ENCODE data around the gene SGCB.

The SGCB gene

DNA sequence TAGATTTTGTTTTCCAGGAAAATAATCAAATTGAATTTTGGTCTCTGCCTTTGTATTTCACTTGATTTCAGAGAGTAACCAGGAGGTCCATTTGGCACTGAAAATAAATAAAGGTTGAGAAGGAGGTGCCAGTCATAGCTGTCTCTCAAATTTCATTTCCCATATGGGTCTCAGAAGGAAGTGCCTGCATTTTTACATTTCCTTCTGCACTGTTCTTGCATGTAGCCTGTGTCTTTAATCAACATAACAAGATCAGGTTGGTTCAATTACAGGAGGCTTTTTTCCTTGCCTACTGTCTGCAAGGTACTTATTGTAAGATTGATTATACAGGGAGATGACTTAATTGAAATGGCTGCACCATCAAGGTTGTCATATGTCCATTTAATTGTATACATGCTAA, 33.7 kb downstream of the SGCB start:
- DNase-seq (ENCODE audit: low spot score): no peak
- in situ Hi-C loops (cut with MboI; ENCODE audit: low sequenced_read_pairs, unreplicated experiment): loop anchor here (25.0 kb wide), 1 partner anchor 133 kb away; no protein-coding TSS in a partner anchor
- TF ChIP-seq, protein P1, sequence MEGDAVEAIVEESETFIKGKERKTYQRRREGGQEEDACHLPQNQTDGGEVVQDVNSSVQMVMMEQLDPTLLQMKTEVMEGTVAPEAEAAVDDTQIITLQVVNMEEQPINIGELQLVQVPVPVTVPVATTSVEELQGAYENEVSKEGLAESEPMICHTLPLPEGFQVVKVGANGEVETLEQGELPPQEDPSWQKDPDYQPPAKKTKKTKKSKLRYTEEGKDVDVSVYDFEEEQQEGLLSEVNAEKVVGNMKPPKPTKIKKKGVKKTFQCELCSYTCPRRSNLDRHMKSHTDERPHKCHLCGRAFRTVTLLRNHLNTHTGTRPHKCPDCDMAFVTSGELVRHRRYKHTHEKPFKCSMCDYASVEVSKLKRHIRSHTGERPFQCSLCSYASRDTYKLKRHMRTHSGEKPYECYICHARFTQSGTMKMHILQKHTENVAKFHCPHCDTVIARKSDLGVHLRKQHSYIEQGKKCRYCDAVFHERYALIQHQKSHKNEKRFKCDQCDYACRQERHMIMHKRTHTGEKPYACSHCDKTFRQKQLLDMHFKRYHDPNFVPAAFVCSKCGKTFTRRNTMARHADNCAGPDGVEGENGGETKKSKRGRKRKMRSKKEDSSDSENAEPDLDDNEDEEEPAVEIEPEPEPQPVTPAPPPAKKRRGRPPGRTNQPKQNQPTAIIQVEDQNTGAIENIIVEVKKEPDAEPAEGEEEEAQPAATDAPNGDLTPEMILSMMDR (IDR thresholded peaks at IDR 0.05; ENCODE audit: borderline replicate concordance, control extremely low read depth, extremely low read depth, insufficient read depth, missing control alignments): no peak

DNA sequence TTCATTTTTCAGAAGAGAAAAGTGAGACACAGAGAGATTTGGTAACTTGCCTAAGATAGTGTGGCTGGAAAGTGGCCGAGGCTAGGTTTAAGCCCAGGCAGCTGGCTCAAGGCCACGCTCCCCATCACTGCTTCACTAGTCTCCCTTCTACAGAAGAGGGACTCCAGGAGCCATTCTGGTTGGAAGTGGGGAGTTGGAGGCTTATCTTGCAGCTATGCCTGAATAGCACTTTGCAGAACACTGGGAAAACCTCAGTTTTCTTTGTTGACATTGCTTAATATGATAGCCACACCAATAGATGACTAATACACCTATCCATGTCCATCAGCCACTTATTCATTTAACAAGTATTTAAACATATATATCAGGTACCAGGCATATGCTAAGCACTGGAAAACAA, 36.5 kb downstream of the SGCB start:
- TF ChIP-seq, protein P1 (IDR thresholded peaks at IDR 0.05; ENCODE audit: borderline replicate concordance, control extremely low read depth, extremely low read depth, insufficient read depth, missing control alignments): no peak
- no peak for DNase-seq (ENCODE audit: low spot score)
- in situ Hi-C loops (cut with MboI; ENCODE audit: low sequenced_read_pairs, unreplicated experiment): loop anchor here (25.0 kb wide), 1 partner anchor 136 kb away; no protein-coding TSS in a partner anchor

DNA sequence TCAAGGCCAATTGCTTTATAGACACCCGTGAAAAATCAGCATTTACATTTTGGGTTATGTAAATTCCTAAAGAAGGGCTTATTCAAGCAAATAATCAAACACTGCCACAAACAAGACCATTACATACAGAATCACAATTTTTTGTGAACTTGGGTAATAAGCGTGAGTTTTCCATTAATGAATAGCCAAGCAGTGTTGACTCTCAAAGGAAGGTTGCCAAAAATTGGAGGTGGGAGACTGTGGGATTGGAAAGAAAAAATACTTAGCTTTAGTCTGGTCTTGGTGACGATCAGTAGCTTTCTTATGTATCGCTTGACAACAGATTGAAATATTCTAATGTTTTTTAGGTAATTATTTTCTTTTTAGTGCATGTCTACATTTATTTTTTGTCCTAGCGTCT, 38.8 kb downstream of the SGCB start:
- in situ Hi-C loops (cut with MboI; ENCODE audit: low sequenced_read_pairs, unreplicated experiment): no loop called here
- DNase-seq (ENCODE audit: low spot score): no peak
- TF ChIP-seq, protein P1 (IDR thresholded peaks at IDR 0.05; ENCODE audit: borderline replicate concordance, control extremely low read depth, extremely low read depth, insufficient read depth, missing control alignments): no peak

DNA sequence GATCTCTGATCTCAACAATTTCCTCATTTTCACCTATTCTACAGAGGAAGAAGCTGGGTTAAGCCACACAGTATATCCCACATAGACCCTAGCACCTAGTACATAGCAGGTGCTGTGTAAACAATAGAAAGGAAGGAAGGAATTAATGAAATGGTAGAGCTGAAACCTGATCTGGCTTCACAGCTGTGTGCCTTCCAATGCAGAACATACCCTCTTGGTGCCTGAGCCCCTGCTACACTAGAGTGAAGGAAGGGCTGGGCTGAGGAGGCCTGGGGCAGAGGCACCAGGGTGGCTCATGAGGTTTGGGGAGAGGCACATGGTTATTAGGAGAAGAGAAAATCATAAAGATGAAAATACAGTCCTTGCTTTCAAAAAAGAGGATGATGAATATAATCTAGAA, 39.3 kb downstream of the SGCB start:
- in situ Hi-C loops (cut with MboI; ENCODE audit: low sequenced_read_pairs, unreplicated experiment): no loop called here
- no peak for DNase-seq (ENCODE audit: low spot score)
- TF ChIP-seq, protein P1 (IDR thresholded peaks at IDR 0.05; ENCODE audit: borderline replicate concordance, control extremely low read depth, extremely low read depth, insufficient read depth, missing control alignments): no peak

DNA sequence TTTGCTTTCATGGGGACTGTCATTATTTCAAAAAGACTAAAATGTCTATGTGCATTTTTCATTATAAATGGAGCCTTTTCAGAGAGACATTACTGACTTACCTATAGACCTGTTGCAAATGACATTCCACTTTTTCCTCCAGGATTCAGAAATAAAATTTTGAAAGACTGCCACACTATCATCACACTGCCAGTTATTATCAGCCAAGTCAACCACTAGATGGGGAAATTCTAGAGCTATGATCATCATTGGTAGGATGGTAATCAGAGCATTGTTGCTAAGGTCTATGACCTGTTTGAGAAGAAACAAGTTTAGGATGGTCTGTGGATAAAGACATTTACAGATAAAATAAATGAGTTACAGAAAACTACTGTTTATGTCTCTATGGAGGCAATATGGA, 40.5 kb downstream of the SGCB start:
- DNase-seq (ENCODE audit: low spot score): no peak
- TF ChIP-seq, protein P1 (IDR thresholded peaks at IDR 0.05; ENCODE audit: borderline replicate concordance, control extremely low read depth, extremely low read depth, insufficient read depth, missing control alignments): no peak
- in situ Hi-C loops (cut with MboI; ENCODE audit: low sequenced_read_pairs, unreplicated experiment): no loop called here

DNA sequence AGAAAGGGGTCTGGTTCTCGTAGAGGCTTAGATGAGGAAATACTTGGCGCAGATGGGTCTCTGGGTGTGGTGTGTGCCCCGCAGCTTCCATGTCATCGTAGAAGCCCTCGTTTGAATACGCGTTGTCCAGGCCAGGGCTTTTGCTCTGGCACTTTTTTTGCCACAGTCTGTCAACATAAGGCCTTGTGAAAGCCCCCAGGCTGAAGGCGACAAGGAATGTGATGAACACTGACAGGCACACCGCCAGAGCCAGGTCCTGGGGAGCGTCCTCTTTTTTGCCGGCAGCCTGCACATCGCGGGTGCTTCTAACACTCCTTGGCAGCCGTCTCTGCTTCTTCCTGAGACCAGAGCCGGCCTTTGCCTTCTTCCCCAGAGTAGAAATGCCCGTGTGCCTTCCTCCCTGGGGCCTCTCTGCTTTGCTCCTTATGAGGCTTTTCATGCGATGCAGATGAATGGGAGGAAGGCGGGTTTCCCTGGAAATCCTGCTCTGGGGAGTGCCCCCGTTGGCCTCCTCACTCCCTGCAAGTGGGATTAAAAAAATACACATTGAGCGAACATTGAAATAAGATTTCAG, 42.4 kb downstream of the SGCB start:
- in situ Hi-C loops (cut with MboI; ENCODE audit: low sequenced_read_pairs, unreplicated experiment): no loop called here
- TF ChIP-seq, protein P1 (IDR thresholded peaks at IDR 0.05; ENCODE audit: borderline replicate concordance, control extremely low read depth, extremely low read depth, insufficient read depth, missing control alignments): no peak
- no peak for DNase-seq (ENCODE audit: low spot score)
